HG03025 (cell line): ENCODE results near the gene ITGA2.
A peak's percentile ranks its signal among the peaks of the same experiment; 100 is the strongest.

ENCODE experiments used
- ATAC-seq: cut with Tn5 transposase; IDR thresholded peaks from one replicate; pipeline ENCODE4 v1.9.1; 2021; ENCODE audit warnings: mild to moderate bottlenecking, moderate library complexity; ENCODE audit not compliant: unreplicated experiment, low FRiP score

ITGA2 gene

DNA sequence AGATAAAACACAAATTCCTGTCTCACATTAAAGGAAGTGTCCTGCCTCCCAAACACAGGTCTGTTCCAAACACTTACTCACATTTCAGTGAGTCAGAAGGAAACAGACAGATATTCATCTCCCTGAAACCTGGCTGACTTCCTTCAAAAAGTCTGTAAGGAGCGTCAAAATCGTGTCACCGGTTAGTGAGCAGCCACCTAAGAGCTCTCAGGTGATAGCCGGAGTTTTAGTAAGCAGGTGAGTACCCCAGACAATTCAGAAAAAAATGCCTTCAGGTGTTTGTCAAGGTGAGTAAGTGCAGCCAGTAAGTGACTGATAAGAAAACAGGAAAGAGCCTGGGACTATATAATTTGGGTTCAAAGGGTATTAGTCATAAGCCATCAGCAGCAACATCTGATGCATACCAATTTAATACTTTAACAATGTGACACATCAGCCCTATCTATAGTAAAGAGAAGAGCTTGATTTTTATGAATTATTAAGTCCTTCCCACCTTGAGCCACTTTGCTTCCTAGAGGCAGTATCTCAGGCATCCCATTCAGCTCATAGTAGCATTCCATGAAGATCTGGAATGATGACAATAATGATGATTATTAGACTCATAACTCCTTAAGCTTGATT is 1.3 kb upstream of the ITGA2 start:
- no peak for ATAC-seq

DNA sequence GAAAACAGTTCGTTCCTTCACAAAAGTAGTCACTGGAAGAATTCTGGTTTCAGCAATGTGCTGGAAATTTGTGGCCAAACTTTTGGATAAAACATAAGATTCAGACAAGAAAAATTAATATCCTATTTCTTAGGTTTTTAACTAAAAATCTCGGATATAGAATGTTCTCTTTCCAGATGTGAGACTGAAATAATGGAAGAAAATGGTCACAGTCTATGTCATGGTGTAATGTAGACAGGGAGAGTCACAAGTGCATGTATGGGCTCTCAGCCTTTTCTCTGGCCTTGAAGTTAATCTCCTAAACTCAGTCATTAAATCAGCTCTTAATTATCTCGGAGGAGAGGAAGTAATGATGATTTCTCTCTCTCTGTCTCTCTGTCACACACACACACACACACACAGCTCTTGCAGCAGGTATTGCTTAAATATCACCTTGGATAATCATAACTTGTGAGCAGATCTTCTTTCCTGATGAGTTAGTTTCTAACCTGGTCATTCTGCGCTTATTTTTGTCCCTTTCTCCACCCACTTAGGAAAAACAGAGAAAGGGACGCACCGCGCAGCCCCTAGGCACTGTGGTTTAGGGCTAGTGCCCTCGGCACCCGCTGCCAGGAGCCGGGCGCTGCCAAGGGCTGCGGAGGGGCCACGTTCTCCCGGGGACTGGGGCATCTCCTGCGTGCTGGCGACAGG is 672 bp upstream of the ITGA2 start:
- no peak for ATAC-seq

DNA sequence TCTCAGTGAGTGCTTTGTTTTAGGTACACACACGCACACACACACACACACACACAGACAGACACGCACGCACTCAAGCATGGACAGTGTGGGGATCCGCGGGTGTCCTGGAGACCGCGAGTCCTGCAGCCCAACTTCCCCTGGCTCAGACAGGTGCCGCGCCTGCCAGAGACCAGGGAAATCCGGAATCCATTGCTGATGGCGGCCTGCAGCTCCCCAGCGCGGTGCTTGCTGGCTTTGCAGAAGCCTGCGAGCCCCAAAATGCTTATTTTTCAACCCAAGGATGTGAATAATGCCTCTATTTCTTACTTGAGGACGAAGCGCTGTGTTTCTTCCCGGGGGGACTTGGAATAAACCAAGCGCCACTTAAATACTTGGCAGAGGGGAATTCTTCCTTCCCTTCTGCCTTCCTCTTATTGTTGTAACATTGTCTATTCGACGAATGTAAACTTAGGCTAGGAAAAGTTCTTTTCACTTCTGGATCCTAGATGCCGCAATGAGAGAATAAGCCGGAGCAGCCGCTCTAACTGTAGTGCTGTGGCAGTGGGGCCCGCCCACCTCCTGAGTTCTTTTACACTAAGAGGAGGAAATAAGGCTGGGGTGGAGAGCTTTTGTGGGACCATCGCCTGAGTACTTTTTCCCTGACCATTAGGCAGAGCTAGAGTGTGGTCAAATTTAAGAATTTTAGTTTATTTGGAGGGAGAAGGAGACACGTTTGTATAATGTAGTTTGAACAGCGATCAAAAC is 802 bp downstream of the ITGA2 start:
- ATAC-seq, result peak; percentile 21

DNA sequence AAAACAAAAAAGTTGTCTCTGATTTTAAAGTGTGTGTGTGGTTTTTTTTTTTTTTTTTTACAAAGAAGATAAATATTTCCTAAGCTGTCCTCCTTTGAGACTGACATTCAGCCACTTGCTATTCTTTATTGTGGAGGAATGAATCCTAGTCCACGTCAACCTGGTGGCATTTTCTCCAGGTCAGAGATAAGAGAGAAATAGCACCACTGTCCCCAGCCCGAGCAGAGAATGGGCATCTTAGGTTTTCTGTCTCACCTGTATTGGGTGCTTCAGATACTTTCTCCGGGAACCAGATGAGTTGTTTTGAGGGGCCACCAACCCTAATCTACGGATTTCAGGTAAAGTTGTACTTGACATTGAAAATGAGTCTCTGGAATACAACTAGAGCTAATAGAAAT is 1.4 kb downstream of the ITGA2 start:
- ATAC-seq, result no peak

DNA sequence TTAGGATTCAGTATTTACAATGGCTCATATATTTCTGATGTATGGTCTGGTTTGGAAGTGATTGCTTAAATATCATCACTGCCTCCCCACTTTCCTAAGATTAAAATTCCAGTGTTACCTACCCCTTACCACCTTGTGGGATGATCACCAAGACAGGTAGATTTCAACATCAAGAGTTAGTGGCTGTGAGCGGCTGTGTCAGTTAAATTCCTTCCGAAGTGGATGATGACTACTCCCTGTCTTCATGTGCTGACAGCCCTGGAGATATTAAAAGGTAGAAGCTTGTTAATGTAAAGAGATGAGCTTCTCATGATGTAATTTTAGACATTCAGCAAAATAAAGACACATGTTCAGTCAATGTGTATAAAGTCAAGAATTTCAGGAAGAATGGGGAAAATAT is 4.2 kb downstream of the ITGA2 start:
- no peak for ATAC-seq

DNA sequence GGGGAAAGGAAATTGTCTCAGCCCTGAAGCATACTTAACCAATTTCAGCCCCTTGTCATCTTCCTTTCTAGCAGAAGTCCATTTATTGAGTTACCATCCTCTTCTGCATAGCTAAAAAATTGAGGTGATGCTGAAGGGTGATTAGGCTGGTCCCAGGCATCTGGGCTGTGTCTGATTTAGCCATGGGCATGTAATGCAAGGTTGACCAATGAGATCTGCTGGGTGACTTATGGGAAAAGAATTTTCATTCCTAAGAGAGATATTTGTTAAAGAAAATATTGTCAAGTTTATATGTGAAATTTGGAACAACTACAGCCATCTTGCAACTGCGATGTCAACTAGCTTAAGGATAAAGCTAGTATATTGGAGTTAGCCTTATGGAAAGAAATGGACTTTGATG is 5.1 kb downstream of the ITGA2 start:
- ATAC-seq, result no peak

DNA sequence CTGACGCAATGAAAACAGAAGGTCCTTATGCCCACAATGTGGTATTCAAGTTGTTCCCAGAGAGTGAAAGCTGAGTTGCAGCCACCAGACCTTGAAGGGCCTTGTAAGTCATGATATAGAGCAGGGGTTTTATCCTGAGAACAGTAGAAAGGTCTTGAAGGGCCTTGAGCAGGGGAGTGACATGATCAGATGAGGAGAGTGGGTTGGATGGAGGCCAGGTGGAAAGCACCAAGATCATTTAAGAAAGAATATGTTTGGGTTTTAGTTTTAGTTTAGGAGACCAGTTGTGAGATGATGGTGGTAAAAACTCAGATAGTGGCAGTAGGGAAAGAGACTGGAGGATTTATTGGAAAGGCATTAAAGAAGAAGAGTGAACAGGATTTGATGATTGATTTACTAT is 5.9 kb downstream of the ITGA2 start:
- no peak for ATAC-seq

DNA sequence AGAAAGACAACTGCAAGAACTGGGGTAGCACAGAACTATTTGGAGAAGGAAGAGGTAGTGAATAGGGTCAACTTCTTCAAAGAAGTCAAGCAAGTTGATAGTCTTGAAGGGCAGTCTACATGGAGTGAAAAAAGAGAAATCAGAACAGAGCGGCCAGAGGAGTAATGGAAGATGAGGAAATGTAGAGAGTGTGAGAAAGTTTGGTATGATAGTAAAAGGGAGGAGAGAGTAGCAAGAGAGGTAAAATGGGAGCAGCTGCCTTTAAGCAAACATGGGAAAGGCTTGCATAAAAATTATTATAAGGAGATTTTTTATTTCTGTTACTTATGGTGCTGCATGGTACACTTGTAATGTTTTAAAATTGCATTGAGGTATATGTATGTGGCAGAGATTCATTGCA is 6.8 kb downstream of the ITGA2 start:
- no peak for ATAC-seq

DNA sequence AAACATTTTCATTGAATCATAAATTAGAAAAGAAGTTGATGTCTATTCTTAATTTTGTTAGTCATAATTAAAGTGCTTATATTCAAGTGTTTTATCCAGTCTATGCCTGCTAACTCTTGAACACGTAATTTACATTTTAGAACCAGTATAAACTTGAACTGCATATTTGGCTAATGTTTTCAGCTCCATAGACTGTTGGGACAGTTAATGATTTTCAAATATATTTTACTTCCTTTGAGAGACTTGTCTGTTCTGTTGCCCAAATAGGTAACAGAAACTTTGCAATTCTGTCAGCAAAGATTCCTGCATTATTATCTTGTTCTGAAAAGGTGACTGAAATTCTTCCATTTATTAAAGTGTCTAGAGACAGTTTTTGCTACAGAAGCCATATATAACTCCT is 7.8 kb downstream of the ITGA2 start:
- no peak for ATAC-seq

DNA sequence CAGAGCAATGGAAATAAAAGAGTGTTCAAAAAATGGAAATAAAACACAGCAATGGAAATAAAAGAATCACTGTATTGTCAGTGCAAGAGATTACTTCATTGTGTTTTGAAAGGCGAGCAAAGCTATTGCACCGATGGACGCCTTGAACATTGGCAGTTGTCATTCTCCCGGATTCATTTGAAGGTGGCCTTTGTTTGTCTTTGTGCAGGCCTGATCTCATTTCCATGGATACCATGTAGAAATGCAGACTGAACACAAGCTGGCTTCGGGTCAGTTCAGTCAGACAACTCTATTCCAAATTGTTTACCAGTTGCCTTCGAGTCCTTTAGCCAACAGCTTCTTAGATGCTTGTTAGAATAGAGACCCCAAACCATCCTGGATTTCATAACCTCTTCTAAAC is 8.3 kb downstream of the ITGA2 start:
- ATAC-seq, result no peak

DNA sequence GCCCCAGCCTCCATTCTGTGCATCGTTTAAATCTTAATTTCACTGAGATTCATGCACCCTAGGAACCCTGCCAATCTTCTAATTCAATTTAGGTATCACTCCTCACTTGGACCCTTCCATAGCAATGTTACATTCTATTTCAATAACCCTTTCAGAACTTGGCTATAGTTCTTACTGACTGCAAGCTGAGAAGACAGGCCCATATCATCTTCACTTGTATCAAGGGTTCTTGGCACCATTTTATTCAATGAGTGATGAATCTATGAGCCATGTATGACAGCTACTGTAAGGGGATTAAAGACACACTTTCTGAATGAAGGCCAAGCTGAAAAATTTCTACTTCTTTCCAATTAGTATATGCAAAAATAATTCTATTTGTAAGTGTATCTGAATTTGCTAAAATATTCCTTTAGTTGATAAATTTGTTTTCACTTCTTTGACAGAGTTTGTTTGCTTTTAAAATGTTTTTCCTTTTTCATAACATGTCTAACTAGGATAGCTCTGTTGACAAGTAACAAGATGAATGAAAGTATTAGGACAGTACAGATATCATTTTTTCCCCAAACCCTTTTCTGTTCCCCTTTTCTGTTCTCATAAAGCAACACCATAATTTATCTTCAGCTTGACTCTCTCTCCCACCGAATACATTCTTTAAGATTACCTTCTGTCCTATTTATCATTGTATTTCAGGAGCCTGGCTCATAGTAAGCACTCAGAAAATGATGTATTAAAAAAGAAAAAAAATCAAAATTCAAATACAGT is 9.6 kb downstream of the ITGA2 start:
- ATAC-seq, result peak; percentile 89

DNA sequence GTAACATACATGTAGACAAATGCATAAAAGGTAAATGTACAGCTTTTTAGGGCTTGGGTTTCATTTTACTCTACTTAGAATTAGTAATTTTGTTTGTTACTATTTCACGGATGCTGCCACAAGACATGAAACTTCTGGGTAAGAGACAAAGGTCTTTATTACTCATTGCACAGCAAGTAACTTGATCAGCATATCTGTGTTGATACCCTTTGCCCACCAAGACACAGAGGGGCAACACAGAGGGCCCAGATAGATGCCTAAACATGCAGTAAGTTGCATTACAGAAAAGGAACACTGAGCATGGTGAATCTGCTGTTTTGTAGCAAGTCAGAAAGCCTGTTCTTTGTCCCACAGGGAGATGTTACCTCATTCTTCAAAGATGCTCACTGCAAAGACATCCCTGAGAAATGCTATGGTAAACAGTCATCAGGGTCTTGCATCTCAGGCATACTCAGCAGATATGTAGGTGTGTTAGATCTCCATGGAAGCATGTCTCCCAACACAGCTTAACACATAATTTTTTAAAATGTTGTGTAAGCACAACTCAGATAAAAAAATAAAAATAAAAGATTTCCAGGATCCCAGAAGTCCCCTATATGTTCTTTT is 10.3 kb downstream of the ITGA2 start:
- no peak for ATAC-seq

DNA sequence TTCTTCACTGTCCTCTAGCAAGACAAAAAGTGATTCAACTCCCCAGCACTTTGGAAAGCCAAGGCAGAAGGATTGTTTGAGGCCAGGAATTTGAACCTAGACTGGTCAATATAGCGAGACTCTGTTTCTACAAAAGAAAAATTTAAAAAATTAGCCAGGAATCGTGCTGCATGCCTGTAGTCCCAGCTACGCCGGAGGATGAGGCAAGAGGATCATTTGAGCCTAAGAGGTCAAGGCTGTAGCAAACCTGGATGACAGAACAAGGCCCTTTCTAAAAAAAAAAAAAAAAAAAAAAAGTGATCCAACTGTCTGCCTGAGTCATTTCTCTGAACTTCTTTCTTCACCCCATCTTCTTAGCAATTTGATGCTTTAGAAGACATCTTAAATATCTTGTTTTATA is 12.4 kb downstream of the ITGA2 start:
- no peak for ATAC-seq

DNA sequence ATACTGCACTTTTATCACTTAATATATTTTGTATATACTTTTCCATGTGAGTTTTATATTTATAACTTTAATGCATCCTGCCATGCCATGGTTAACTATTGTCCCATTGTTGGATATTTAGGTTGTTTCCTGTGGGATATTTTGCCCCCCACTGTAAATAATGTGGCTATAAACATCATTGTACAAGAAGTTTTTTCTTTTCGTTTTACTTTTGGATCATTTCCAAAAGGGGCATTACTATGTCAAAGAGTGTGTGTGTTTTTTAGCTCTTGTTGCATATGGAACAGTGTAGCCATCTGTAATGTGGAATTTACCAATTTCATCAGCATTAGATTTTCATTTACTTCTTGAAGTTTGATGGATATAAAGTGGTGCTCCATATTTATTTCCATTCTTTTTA is 13.3 kb downstream of the ITGA2 start:
- ATAC-seq, result no peak

DNA sequence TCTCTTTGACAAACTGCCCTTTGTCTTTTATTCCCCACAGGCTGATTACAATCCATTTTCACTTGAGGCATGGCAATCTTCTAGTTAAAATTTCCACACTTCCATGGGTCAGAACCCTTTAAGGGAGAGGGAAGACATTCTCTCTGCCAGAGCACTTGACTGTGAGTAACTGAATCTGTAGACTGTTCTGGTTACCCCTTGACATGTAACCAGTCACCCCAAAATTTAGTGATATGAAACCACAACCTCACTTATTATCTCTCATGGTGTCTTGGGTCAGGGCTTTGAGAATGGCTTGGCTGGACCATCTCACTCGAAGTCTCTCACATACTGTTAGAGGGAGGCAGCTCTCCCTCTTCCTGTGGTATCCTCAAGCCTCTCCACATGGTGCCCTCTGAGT is 14.0 kb downstream of the ITGA2 start:
- ATAC-seq, result no peak

DNA sequence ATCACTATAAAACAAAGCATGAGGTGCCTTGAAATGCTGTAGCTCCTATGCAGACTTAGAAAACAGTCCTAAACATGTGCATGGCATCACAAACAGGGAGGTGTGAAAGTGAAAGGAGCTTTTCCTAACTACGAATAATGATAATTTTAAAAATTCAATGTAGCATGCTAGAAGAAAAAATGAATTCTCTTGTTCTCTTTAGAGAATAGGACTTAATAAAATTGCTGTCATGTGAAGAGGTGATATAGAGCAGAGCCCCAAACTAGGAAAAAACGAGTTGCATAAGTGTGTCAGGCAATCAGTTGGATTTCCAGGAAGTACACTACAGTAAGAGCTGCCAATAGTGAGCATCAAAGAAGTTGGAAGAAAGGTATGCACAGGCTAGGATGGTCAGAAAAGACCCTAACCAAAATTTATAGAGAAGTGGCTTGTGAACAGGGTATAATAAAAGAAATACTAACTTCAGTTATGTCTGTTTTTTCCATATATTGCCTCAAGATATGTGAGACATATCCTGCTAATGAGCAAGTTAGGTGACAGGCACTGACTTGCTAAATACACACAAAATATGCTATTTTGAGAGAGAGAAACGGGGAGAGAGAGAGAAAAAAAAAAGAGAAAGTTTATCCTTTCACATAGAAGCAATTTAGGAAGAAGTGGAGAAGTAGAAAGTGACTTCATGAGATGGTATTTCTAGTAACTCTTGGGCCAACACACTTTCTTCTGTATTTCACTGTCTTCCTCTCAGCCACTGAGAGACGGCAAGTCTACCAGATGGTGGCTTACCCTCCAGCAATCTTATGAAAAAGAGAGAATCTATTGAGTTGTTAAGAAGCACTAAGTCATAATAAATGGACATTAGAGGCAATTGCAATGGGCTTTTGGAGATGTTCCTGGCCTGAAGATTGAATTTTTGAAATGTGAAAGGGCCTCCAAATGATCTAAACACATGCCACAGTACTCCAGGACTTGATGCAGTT is 18.0 kb downstream of the ITGA2 start:
- no peak for ATAC-seq

DNA sequence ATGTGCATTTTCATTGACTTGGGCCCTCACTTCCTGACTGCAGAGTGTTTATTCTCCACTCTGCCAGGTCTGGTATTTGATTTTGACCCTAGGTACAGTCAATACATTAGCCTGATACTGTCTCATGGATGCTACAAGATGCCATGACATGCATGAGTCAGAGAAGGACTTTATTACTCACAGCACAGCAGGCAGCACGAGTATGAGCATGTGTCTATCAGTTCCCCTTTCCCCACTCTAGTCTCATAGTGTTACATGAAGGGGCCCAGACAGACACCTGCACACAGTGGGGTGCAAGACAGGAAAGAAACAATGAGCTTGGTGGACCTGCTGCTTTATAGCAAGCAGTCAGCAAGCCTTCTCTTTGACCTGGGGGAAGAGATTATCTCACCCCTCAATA is 19.6 kb downstream of the ITGA2 start:
- peak; percentile 97 for ATAC-seq

DNA sequence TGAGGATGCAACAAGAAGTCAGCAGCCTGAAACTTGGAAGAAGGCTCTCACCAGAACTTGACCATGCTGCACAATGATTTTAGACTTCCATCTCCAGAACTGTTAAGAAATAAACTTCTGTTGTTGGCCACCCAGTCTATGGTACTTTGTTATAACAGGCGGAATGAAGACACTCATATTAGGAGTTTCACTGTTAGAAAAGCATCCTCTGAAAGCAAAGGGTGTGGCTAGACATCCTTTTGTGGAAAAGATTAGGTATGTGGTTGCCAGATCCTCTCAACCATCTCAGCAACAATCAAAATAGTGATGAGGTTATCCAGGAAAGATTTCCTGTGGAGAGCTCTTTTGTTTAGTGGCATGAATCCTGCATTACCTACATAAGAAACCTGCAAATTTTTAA is 20.7 kb downstream of the ITGA2 start:
- ATAC-seq, result no peak

DNA sequence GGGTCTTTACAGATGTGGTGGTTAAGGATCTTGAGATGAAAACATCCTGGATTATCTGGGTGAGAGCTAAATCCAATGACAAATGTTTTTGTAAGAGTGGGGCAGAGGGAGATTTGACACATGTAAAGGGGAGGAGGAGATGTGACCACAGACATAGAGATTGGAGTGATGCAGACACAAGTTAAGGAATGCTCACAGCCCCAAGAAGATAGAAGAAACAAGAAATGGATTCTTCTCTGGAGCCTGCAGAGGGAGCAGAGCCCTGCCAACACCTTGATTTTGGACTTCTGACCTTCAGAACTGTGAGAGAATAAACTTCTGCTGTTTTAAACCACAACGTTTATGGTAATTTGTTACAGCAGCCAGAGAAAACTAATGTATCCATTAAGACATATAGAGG is 21.7 kb downstream of the ITGA2 start:
- ATAC-seq, result no peak

DNA sequence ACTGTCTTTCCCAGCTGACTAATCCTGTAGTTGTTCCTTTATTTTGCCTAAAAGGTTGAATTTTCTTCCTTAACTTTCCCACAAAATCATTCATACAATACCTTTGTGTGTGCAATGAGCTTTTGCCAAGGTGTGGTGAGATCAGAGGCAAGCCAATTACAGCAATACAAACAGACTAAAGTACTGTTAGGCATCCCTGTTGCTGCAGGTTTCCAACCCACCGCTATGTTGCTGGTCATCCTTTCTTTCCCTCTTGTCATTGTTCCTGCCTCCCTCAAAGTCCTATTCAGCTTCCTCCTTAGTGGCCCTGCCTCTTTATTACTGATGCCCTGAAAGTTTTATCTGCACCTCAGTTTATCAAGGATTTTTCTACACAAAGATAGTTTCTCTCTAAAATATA is 22.1 kb downstream of the ITGA2 start:
- no peak for ATAC-seq
